HFFc6 (cell line): ENCODE results near the gene KLF11. TPM values are rescaled to one million over a fixed set of nuclear protein-coding genes. Genes with fewer than 3 reads are reported as not detected.

Source experiments
- DNase-seq: peaks from one replicate; pipeline ENCODE4 v3.0.0-alpha.2; 2018
- H3K27ac Mint-ChIP-seq: 2 replicates; pipeline ENCODE4 v1.8.0; 2020; ENCODE audit warnings: mild to moderate bottlenecking, mixed read lengths
- H3K27me3 Mint-ChIP-seq: 2 replicates; pipeline ENCODE4 v1.8.0; 2021; ENCODE audit warnings: mild to moderate bottlenecking, moderate library complexity, mixed read lengths; ENCODE audit not compliant: insufficient read depth
- H3K36me3 Mint-ChIP-seq: 2 replicates; pipeline ENCODE4 v1.8.0; 2021; ENCODE audit warnings: low read depth, mixed read lengths
- H3K4me1 Mint-ChIP-seq: 2 replicates; pipeline ENCODE4 v1.8.0; 2020; ENCODE audit warnings: low read depth, mixed read lengths
- H3K4me3 Mint-ChIP-seq: 2 replicates; pipeline ENCODE4 v1.8.0; 2020; ENCODE audit warnings: mild to moderate bottlenecking, moderate library complexity, mixed read lengths
- H3K9me3 Mint-ChIP-seq: 2 replicates; pipeline ENCODE4 v1.8.0; 2020; ENCODE audit warnings: mild to moderate bottlenecking, mixed read lengths
- CTCF ChIP-seq: fragments of 200-600 bp; sonication (generic); IDR thresholded peaks from 2 replicates; pipeline ENCODE4 v1.5.0; 2021; ENCODE audit warnings: antibody characterized with exemption, mild to moderate bottlenecking
- total RNA-seq, 6 experiments: library from RNA; stranded (reverse); fragmentation: NEBNext Ultra II Directional; extraction: Animal tissue kit (Norgen Biotek cat#: 25700); gene quantifications; 2 replicates in 1 of 6; 3 replicates in 5 of 6; pipeline ENCODE4 v1.2.3, GENCODE V29; 2021

The KLF11 gene
- total RNA-seq, 6 experiments from 2014 or later, result 2.8 to 3.9 (median 3.6) TPM

- TF ChIP-seq CTCF, result no peak
- H3K4me3 Mint-ChIP-seq, result no peak overlapping the region
- no peak overlapping the region for H3K27ac Mint-ChIP-seq
- DNase-seq, result no peak
- H3K4me1 Mint-ChIP-seq, result peaks cover 13% of the 10 kb centered on the region
- no peaks in the 10 kb centered on the region for H3K9me3 Mint-ChIP-seq
- H3K36me3 Mint-ChIP-seq, result no peaks in the 10 kb centered on the region
- peaks cover 9% of the 10 kb centered on the region for H3K27me3 Mint-ChIP-seq
Observed at GRCh38 chr2:10034333-10035052, 8.9 kb upstream of the KLF11 start.

GRCh38 chr2:10035053-10035422, 8.3 kb upstream of the KLF11 start:
- no peak for TF ChIP-seq CTCF
- DNase-seq, result no peak
- Mint-ChIP-seq H3K27me3 (peaks cover 9% of the 10 kb centered on the region), H3K9me3 (no peaks in the 10 kb centered on the region), H3K4me3 (no peak overlapping the region), H3K27ac (no peak overlapping the region), H3K4me1 (peaks cover 13% of the 10 kb centered on the region), H3K36me3 (no peaks in the 10 kb centered on the region)

DNA sequence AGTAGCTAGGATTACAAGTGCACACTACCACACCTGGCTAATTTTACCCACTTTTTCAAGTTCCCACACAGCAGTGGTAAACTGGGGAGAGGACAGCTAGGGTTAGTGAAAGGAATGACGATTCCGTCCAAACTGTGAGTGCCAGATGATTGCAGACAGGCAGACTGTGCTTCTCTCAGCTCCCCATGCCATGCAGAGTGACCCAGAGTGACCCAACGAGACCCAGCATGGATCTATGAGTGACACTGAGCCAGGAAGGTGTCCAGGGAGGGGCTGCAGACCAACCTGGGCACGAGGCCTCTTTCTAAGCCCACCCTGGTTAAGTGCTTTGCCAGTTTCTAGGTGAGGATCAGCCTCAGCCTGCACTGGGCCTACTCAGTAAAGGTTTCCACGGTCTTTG, 7.7 kb upstream of the KLF11 start:
- Mint-ChIP-seq H3K9me3 (no peaks in the 10 kb centered on the region), H3K27ac (no peak overlapping the region), H3K4me1 (peaks cover 13% of the 10 kb centered on the region), H3K36me3 (no peaks in the 10 kb centered on the region), H3K27me3 (peaks cover 9% of the 10 kb centered on the region), H3K4me3 (no peak overlapping the region)
- TF ChIP-seq CTCF, result no peak
- DNase-seq, result no peak

GRCh38 chr2:10036095-10036884, 7.1 kb upstream of the KLF11 start:
- Mint-ChIP-seq H3K36me3 (no peaks in the 10 kb centered on the region), H3K27ac (no peak overlapping the region), H3K27me3 (peaks cover 11% of the 10 kb centered on the region), H3K9me3 (no peaks in the 10 kb centered on the region), H3K4me1 (peaks cover 13% of the 10 kb centered on the region), H3K4me3 (no peak overlapping the region)
- DNase-seq, result peak; percentile 49
- TF ChIP-seq CTCF, result peak; percentile 68

DNA sequence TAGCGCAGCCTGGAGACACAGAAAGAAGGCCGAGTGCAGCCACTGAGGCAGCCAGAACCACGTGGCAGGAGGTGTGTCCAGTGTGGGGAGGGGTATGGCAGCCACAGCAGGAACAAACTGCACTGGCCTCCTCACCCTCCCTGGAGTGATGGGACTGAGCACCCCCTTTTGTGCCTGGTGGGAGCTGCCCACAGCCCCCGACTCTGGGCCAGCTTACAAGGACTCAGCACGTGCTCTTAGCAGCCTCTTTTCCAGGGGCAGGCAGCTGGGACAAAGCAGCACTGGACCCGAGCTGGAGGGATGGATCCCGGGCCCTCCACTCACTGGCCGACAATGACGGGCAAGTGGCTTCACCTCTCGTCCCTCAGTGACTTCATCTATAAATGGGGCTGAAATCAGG, 5.2 kb upstream of the KLF11 start:
- no peak for DNase-seq
- Mint-ChIP-seq H3K27ac (no peak overlapping the region), H3K4me3 (no peak overlapping the region), H3K4me1 (peaks cover 20% of the 10 kb centered on the region), H3K9me3 (no peaks in the 10 kb centered on the region), H3K36me3 (no peaks in the 10 kb centered on the region), H3K27me3 (peaks cover 9% of the 10 kb centered on the region)
- TF ChIP-seq CTCF, result no peak
